ENCODE measurements around the gene ZNF223.

The ZNF223 gene

DNA sequence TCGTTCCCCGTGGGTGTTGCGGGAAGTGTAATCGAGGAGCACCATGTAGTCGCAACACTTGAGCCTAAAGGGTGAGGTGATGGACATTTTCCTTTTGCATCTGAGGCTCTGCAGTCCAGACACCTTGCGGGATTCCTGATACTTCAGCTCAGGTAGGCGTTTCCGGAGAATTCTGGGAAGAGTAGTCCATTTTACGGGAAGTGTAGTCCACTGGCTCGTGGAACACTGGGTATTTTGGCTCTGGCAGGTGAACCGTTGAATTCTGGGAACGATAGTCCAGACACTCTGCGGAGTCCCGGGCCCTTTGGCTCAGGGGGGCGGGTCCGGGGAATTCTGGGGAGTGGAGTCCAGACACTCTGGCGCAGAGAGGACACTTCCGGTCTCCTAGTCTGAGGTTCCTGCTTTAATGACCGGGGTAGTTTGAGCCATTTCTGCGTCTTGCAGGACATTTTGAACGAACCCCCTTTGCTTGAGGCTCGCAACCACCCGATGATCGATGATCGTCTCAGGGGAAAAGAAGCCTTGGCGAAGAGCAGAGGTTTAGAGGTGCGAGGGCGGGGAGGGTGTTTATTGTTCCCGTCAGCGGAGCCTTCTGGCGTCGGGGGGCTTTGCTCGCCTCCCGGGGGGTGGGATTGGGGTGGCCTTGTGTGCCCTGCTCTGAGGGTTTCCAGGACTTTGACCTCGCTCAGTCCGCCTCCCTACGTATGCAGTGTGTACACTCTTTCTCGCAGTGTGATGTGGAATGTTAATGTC lies at the start of gene ZNF223:
TSS of gene ZNF223 (plus strand) at position 387 of the 753 bp plus-strand sequence. CDS start 3,141 bp downstream, outside the sequence.
- peak; percentile 98 for DNase-seq

- DNase-seq: no peak
These were observed 49.6 kb upstream of the ZNF223 start for GRCh38 chr19:44002212-44002565.

GRCh38 chr19:44002566-44003460 lies 49.0 kb upstream of the ZNF223 start, which contains the start of gene ZNF230:
ZNF230 (plus strand) TSS chr19:44002957; CDS start chr19:44007079, 4,122 bp downstream.
- peak; percentile 92 for DNase-seq

- DNase-seq: no peak
These were observed 48.3 kb upstream of the ZNF223 start for GRCh38 chr19:44003461-44004009.

GRCh38 chr19:44005973-44006372 lies 45.9 kb upstream of the ZNF223 start:
- DNase-seq: no peak

GRCh38 chr19:44007473-44007872 lies 44.4 kb upstream of the ZNF223 start:
- no peak for DNase-seq

GRCh38 chr19:44010468-44010867 lies 41.4 kb upstream of the ZNF223 start:
- DNase-seq: no peak

- no peak for DNase-seq
These were observed 32.3 kb upstream of the ZNF223 start for GRCh38 chr19:44019498-44019897.

DNA sequence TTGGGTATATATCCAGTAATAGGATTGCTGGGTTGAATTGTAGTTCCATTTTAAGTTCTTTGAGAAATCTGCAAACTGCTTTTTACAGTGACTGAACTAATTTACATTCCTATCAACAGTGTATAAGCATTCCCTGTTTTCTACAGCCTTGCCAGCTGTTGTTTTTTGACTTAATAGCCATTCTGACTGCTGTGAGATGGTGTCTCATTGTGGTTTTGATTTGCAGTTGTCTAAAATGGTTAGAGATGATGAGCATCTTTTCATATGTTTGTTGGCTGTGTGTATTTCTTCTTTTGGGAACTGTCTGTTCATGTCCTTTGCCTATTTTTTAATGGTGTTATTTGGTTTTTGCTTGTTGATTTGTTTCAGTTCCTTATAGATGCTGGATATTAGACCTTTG lies 30.6 kb upstream of the ZNF223 start:
- no peak for DNase-seq

GRCh38 chr19:44024900-44025216 lies 27.0 kb upstream of the ZNF223 start:
- DNase-seq: no peak

DNA sequence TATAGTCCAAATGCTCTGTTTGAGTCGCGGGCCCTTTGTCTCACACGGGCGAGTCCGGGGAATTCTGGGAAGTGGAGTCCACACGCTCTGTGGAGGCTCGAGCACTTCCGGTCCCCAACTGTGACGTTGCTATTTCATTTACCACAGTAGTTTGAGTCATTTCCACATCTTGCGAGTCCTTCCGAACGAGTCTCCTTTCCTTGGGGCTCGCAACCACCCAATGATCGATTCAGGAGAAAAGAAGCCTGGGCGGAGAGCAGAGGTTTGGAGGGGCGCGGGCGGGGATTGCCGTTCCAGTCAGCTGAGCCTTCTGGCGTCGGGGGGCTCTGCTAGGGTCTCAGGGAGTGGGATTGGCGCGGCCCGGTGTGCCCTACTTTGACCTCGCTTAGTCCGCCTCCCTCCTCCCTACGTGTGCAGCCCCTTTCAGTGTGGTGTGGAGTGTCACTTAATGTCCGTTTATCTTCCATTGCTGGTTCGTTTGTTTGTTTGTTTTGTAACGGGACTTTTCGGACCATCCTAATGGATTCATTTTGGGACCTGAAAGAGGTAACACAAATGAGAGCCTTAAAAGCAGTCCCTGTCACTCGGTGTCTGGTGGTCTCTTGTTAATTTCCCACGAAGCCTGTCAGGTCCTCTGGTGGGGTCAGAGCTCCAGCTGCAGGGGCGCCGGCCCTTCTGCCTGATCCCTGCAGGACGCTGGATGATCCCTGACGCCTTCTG lies 26.5 kb upstream of the ZNF223 start, which contains the start of gene ZNF222:
TSS of gene ZNF222 (plus strand) at position 163 of the 720 bp plus-strand sequence. CDS start at position 221, 58 bp downstream.
- DNase-seq: peak; percentile 61

DNA sequence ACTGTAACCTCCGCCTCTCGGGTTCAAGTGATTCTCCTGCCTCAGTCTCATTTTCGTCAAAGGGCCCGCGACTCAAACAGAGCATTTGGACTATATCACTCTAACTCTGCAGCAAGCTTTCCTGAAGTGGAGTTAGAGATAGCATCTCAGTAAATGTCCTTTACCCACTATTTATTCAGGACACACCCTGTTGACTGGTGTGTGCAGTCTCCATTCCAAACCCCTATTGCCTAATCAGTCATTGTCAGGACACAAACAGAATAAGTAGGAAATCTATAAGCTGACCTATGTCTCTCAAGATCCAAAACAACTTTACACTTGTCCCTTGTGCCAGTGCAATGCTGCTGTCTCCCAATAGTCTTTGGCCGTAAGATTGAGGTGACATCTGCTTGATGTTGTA lies 25.2 kb upstream of the ZNF223 start:
- no peak for DNase-seq

GRCh38 chr19:44032001-44032610 lies 19.7 kb upstream of the ZNF223 start:
- DNase-seq: no peak

GRCh38 chr19:44042147-44042546 lies 9.7 kb upstream of the ZNF223 start:
- DNase-seq: no peak

GRCh38 chr19:44050740-44051649 lies 841 bp upstream of the ZNF223 start:
- DNase-seq: peak; percentile 82

DNA sequence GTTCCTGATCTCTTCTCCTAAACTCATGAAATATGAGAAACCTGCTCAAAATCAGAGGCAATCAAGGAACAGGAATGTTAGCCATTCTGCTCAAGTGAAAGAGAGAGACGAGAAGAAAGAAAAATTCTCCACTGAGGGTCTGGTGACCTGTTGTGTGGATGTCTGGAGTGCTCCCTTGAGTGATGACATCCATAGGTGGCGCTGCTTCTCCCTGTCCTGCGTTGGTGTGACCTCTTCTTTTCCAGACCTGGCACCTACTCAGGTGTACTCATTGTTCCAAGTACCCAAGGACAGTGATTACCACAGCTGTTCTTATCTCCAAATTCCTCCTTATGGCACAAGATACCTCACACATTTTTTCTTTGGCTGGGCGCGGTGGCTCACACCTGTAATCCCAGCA lies 4.0 kb downstream of the ZNF223 start:
- DNase-seq: no peak

GRCh38 chr19:44059229-44059628 lies 7.4 kb downstream of the ZNF223 start:
- no peak for DNase-seq

GRCh38 chr19:44061038-44061437 lies 9.2 kb downstream of the ZNF223 start:
- no peak for DNase-seq

DNA sequence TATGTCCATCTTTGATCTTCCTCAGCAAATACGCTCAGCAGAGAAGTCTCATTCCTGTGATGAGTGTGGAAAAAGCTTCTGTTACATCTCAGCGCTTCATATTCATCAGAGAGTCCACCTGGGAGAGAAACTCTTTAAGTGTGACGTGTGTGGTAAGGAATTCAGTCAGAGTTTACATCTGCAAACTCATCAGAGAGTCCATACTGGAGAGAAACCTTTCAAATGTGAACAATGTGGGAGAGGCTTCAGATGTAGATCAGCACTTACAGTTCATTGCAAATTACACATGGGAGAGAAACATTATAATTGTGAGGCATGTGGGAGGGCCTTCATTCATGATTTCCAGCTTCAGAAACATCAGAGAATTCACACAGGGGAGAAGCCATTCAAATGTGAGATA lies 14.5 kb downstream of the ZNF223 start:
- DNase-seq: no peak

GRCh38 chr19:44069415-44069814 lies 17.6 kb downstream of the ZNF223 start:
- DNase-seq: no peak

DNA sequence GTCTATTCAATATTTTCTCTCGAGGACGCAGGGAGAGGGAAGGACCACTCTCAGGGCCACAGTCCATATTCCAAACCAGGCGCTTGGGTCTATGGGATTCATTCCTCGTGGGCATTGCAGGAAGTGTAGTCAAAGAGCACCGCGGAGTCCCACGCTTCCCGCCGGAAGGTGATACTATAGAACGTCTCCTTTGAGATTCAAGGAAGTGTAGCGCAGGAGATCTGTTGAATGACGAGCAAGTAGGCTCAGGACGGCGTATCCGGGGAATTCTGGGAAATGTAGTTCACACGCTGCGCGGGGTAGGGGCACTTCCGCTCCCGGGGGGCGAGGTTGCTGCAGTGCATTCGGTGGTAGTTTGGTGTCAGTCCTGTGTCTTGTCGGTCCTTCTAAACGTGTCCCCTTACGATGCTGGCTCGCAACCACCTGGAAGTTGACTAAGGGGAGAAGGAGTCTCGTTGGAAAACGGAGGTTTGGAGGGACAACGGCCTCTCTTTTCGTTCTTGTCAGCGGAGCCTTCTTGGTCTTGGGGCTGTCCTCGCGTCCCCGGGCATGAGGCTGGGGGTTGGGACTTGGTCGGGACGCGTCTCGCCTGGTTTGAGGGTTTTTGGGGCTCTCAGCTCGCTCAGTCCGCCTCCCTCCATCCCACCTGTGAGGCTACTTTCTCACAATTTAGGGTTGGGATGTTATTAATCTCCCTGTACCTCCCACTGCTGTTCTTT lies 20.1 kb downstream of the ZNF223 start, which contains the start of gene ZNF284:
TSS of gene ZNF284 (plus strand) at position 336 of the 719 bp plus-strand sequence. CDS start 4,231 bp downstream, outside the sequence.
- DNase-seq: peak; percentile 82

Measured in NCI-H774 (cell line).